CD4-positive, alpha-beta T cell treated with Interleukin-15 for 4 hours (primary cell): Measurements from ENCODE around the gene RAB11B.
"Not testable (repeated sequence)": the region's sequence is repeated elsewhere in the genome, so short reads cannot be mapped to it uniquely, and the experiment has no call there.

ENCODE experiments used
- DNase-seq: peaks from one replicate; pipeline ENCODE4 v3.0.0-alpha.2; 2020; ENCODE audit warnings: low spot score

RAB11B gene

DNA sequence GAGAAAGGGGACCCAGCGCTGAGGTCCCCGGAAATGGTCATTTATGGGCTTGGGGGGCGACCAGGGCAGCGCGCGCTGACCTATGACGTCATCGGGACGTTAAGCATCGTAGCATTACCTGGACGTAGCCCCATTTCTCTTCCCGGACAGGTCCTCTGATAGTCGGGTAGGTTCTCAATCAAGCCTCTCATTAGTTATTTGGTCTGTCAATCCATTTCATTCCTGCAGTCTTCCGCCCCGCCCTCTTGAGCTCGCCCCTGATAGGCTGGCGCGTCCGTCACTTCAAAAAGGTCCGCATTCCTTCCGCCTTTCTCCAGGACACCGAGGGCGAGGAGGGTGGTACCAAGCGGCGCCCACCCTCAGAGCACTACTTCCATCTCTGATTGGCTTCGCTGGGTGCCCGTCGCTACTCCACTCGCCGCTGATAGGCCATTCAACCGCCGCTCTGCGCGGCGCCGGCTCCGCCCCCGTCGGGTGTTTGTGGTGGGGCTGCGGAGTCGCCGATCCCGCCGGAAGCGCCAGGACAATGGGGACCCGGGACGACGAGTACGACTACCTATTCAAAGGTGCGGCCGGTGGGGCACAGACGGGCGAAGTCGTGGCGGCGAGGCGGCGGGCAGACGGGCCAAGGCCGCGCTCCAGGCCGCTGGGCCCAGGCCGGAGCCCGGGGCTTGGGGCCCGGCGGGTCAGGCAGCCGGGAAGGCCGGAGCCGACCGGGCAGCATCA is at the start of gene RAB11B:
Gene RAB11B, plus strand, starts transcription at position 470 of the 726 bp plus-strand sequence. Its CDS starts 57 bp downstream, at position 527.
- DNase-seq, result peak; percentile 100

DNA sequence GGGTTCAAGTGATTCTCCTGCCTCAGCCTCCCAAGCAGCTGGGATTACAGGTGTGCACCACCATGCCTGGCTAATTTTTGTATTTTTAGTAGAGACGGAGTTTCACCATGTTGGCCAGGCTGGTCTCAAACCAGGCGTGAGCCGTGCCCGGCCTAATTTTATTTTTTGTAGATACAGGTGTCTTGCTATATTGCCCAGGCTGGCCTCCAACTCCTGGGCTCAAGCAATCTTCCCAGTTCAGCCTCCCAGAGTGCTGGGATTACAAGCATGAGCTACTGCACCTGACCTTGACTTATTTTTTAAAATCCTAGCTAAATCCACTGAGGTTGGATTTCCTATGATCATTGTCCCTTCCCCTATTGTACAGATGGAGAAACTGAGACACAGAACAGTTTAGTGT is 48.7 kb upstream of the RAB11B start:
- not testable (repeated sequence) for DNase-seq

DNA sequence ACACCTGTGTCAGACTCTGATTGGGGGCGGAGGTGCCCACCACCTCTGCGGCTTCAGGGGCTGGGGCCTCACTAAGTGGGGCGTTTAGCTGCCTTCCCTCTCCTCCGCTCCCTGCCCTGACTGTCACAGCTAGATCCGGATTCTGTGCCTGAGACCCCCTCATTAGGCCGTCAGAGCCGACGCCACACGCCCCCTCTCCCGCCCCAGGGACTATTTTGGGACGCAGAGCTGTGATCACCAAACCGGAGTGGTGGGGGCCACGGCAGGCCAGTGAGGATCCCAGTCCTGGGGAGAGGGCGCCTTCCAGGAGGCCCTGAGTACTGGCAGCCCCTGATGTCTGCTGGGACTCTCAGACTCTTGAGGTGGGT is 47.9 kb upstream of the RAB11B start:
- DNase-seq, result no peak

DNA sequence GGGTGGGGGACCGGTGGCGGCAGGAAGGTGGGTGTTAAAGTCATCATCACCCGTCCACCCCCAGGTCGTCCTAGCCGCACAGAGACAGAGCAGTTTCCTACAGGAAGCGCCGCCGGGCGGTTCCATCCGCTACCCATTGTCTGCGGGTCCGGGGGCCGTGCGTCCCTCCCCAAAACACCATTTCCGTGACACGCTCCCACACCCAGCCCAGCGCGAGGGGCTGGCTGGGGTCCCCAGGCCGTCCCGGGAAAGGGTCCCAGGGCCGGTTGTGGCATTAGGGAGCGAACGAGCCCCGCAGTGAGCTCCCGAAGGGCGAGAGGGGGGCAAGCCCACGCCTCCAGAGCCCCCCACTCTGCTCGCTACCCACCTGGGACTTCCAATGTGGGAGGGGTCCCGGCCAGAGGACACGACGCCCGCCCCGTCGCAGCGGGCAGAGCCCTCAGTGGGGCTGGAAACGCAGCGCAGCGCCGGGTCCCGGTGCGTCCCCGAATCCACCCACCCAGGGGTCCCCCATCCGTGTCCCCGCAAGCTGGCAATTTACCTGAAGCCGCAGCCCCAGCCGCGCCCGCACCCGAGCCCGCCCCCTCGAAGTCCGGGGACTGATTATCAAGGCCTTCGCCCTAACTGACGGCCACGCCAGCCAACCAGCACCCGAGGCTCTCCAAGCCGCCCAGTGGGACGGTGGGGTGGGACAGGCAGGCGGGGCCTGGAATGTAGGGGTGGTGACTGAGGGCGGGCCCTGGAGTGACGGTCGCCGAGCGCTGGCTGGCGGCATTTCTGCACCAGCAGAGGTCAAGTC is 47.3 kb upstream of the RAB11B start, which contains the start of gene KANK3:
Gene KANK3, minus strand, starts transcription at position 579 of the 799 bp plus-strand sequence. CDS start 5,434 bp downstream, outside the sequence.
- DNase-seq, result peak; percentile 95

DNA sequence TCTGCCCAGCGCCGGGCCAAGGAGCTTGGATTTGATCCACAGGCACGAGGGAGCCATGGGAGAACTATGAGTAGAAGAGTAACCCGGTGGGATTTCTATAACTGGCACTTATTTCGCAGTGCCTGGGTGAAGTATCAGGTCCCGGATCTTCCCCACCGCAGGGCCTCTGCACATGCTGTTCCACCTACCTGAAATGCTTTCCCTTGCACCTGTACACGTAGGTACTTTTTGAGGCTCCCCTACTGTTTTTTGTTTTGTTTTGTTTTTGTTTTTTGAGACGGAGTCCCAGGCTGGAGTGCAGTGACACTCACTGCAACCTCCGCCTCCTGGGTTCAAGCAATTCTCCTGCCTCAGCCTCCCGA is 46.7 kb upstream of the RAB11B start:
- no peak for DNase-seq

DNA sequence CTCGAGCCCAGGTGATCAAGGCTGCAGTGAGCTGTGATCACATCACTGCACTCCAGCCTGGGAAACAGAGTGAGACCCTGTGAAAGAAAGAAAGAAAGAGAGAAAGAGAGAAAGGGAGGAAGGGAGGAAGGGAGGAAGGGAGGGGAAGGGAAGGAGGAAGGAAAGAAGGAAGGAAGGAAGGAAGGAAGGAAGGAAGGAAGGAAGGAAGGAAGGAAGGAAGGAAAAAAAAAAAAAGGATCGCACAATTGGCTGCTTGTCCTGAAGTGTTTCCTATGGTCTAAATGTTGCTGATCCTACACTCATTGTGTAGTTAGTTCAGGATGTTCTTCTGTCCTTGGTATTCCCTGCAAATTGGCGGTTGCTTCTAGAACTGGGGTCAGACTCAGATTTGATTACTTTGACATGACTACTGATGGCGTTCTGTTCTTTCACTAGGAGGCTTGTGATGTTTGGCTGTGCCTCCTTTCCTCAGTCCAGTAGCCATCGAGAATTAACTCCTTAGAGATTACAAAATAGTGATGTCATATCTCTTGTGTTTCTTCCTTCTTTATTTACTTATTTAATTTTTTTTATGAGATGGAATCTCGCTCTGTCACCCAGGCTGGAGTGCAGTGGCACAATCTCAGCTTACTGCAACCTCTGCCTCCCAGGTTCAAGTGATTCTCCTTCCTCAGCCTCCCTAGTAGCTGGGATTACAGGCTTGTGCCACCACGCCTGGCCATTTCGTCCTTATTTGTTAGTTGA is 40.4 kb upstream of the RAB11B start:
- not testable (repeated sequence) for DNase-seq

DNA sequence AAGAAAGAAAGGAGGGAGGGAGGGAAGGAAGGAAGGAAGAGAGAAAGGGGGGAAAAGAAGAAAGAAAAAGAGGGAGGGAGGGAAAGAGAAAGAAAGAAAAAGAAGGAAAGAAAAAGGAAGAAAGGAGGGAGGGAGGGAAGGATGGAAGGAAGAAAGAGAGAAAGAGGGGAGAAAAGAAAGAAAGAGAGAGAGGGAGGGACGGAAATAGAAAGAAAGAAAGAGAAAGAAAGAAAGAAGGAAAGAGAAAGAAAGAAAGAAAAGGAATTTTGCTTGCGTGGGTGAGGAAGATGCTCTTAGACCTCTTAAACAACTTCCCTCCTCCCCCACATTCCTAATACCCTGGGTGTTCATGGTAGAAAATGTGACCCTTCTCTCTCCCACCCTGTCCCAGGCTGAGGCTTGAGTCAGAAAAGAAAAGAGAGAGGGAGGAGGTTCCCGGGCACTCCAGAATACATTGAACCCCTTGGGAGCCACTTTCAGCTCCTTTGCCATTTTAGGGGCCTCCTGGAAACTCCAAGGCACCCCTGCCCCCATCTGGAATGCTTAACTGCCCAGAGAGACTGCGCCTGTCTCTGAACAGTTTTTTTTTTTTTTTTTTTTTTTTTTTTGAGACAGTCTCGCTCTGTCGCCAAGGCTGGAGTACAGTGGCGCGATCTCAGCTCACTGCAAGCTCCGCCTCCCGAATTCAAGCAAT is 37.9 kb upstream of the RAB11B start:
- no peak for DNase-seq

DNA sequence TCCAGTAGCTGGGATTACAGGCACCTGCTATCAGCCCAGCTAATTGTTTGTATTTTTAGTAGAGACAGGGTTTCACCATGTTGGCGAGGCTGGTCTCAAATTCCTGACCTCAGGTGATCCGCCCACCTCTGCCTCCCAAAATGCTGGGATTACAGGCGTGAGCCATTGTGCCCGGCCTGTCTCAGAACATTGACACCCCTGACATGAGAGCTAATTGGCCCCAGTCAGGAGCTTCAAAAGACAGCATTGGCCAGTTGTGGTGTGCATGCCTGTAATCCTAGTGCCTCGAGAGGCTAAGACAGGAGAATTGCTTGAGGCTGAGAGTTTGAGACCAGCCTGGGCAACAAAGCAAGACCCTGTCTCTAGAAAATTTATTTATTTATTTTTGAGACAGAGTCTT is 37.3 kb upstream of the RAB11B start:
- DNase-seq, result not testable (repeated sequence)

DNA sequence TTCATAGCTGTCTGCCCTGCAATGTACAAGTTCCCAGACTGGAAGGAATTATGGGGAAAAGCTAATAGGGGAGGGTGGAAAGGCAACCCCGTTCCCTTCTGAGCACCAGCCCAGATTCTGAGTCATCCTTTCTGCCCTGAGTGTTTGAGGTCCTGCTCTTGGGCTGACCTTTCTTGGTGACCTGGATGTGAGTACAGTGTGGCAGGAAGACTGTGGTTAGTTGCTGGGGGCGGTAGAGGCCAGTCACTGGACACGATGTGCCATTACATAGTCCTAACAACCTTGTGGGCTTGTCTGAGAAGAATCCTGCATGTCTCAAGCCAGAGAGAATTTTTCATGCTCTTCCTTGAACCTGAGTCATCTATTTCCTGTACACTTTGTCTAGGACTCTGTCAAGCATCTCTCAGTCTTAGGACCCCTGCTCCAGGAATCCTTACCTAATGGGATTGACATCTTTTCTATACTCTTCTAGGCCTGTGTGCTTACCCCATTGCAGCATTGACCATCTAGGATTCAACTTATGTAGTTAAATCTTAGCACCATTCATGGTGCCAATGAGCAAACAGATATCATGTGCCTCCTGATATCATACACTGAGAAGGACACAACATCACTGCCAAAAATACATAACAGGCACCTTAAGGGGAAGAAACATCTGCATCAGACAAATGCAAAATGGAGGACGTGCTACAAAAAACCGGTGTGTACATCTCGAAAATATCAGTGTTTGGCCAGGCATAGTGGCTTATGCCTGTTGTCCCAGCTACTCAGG is 34.3 kb upstream of the RAB11B start:
- no peak for DNase-seq

DNA sequence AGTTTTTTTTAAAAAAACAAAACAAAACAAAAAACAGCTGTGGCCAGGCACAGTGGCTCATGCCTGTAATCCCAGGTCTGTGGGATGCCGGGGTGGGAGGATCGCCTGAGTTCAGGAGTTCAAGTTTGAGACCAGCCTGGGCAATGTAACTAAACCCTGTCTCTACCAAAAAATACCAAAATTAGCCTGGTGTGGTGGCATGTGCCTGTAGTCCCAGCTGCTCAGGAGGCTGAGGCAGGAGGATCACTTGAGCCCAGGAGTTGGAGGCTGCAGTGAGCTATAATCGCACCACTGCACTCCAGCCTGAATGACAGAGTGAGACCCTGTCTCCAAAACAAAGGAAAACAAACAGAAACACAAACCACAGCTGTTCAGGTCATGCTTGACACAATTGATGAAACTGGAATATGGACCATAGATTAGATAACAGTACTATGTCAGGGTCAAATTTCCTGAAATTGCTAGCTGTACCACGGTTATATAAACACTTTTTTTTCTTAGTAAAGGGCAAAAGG is 33.1 kb upstream of the RAB11B start:
- DNase-seq, result no peak

DNA sequence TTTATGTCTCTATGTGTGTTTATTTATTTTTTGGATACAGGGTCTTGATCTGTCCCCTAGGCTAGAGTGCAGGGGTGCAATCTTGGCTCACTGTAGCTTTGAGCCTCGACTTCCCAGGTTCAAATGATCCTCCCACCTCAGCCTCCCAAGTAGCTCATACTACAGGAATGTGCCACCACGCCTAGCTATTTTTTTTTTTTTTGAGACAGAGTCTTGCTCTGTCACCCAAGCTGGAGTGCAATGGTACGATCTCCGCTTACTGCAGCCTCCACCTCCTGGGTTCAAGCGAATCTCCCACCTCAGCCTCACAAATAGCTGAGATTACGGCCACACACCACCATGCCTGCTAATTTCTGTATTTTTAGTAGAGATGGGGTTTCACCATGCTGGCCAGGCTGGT is 31.2 kb upstream of the RAB11B start:
- no peak for DNase-seq

DNA sequence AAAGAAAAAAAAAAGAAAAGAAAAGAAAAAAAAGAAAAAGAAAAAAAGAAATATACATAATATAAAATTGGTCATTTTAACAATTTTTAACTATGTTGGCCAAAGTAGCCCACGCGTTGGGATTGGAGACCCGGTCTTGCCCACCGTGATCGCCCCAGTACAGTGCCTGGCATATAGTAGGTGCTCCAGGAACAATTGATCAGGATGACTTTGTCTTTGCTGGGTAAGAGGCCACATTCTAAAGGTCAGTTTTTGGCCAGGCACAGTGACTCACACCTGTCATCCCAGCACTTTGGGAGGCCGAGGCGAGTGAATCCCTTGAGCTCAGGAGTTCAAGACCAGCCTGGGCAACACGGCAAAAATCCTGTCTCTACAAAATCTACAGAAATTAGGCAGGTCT is 30.0 kb upstream of the RAB11B start:
- no peak for DNase-seq

DNA sequence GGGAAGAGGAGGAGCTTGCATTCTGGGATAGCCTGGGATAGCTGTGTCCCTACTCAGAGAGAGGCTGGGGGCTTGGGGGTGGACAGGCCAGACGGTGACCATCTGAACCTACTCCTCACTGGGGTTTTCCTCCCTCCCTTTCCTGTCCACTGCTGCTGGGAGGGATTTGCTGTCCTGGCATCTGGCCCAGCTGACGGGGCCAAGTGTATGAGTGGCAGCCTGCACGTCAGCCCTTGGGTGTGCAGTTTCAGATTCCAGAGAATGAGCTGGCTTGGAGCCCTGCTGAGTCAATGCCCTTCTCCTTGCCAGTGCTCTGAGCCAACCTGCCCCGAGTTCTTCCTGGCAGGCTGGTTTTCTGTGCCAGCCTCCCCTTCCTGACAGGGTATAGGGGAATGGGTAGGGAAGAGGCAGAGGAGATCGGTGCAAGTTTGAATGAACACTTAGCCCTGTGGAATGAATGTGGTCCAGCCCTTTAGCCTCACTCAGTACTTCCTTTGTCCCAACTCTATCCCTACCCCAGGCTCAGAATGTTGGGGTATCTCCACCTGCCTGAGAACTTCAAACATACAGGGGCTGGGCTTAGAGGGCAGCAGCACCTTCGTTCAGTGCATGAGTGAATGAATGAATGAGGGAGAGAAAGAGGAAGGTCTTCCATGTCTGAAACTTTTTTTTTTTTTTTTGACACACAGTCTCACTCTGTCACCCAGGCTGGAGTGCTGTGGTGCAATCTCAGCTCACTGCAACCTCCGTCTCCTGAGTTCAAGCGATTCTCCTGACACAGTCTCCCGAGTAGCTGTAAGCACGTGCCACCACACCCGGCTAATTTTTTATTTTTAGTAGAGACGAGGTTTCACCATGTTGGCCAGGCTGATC is 28.0 kb upstream of the RAB11B start:
- DNase-seq, result no peak

DNA sequence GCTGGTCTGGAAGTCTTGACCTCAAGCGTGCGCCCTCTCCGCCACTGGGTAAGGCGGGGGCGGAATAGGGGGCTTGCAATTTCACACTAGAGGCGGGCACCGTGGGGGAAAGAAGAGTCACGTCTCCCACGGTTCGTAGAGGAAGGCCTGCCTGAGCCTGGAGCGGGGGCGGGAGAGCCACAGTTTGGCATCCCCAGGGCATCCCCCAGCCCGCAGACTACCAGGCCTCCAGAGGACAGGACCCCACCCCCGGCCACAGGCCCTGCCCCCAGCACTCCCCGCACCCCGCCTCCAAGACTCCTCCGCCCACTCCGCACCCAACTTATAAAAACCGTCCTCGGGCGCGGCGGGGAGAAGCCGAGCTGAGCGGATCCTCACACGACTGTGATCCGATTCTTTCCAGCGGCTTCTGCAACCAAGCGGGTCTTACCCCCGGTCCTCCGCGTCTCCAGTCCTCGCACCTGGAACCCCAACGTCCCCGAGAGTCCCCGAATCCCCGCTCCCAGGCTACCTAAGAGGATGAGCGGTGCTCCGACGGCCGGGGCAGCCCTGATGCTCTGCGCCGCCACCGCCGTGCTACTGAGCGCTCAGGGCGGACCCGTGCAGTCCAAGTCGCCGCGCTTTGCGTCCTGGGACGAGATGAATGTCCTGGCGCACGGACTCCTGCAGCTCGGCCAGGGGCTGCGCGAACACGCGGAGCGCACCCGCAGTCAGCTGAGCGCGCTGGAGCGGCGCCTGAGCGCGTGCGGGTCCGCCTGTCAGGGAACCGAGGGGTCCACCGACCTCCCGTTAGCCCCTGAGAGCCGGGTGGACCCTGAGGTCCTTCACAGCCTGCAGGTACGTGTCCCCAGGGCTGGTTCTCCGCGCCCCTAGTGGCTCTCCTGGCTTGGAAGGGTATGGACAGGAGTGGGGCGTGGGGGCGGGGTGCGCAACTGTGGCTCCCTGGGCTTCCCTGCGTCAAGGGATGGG is 26.1 kb upstream of the RAB11B start, which contains the start of gene ANGPTL4:
Gene ANGPTL4, plus strand, starts transcription at position 353 of the 969 bp plus-strand sequence. Its CDS starts 167 bp downstream, at position 520.
- peak; percentile 24 for DNase-seq

DNA sequence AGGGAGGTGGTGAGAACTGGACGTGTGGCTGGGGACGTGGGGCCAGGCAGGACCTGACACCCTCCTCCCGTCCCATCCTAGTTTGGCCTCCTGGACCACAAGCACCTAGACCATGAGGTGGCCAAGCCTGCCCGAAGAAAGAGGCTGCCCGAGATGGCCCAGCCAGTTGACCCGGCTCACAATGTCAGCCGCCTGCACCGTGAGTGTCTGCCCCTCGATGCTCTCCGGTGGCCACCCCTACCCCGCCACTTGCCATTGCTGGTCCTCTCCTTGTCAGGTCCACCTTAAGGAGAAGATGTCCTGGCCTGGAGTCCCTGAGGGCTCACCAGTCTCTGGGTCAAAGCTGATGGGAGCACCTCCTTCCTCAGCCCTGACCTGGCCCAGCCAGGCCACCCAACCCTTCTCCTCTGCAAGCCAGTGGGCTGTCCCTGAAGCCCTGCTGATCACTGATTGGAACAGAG is 24.0 kb upstream of the RAB11B start:
- no peak for DNase-seq

DNA sequence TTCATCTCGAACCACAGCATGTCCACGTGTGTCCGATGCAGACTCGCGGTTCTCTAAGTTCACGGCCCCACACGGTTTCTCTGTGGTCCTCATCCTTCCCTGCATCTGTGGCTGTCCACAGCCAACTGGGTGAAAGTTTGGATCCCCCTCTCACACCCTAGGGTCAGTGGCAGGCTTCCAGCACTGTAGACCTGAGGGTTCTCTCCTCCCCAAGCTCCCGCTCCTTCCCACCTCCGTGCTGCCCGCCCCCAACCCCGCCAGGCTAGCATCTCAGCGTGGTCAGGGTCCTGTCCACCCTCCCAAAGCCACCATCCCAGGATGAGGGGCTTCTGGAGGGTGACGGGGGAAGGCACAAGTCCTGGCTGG is 23.2 kb upstream of the RAB11B start:
- DNase-seq, result no peak

DNA sequence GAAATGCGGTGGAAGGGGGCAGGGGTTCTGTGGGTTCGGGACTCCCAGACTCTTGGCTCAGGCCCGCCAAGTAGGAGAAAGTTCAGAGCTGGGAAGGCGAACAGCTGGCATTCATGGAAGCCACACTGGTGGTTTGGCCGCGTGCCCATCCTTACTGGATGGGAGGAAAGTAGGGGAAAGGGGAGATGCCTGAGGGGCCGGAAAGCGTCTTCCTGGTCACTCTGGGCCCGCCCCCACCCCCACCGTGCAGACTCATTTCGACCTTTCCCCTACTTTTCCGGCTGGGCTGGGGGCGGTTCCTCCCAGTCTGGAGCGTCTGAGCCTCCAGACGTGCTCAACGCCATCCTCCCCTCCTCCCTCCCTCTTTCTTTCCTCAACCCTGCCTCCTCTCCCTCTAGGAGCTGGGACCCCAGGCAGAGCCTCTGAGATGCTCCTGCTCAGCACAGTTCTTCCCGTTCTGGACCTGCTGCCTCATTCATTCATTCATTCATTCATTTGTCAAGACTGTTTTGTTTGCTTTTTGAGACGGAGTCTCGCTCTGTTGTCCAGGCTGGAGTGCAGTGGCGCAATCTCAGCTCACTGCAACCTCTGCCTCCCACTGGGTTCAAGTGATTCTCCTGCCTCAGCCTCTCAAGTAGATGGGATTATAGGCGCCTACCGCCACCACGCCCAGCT is 22.7 kb upstream of the RAB11B start:
- no peak for DNase-seq
